GM18861 (cell line): ENCODE data around the gene SPEG.

ENCODE experiments used
- ATAC-seq: cut with Tn5 transposase; IDR thresholded peaks from one replicate; pipeline ENCODE4 v1.9.1; 2021; ENCODE audit not compliant: unreplicated experiment

Gene SPEG

GRCh38 chr2:219475278-219475677 is 40.6 kb downstream of the SPEG start:
- ATAC-seq, result no peak

DNA sequence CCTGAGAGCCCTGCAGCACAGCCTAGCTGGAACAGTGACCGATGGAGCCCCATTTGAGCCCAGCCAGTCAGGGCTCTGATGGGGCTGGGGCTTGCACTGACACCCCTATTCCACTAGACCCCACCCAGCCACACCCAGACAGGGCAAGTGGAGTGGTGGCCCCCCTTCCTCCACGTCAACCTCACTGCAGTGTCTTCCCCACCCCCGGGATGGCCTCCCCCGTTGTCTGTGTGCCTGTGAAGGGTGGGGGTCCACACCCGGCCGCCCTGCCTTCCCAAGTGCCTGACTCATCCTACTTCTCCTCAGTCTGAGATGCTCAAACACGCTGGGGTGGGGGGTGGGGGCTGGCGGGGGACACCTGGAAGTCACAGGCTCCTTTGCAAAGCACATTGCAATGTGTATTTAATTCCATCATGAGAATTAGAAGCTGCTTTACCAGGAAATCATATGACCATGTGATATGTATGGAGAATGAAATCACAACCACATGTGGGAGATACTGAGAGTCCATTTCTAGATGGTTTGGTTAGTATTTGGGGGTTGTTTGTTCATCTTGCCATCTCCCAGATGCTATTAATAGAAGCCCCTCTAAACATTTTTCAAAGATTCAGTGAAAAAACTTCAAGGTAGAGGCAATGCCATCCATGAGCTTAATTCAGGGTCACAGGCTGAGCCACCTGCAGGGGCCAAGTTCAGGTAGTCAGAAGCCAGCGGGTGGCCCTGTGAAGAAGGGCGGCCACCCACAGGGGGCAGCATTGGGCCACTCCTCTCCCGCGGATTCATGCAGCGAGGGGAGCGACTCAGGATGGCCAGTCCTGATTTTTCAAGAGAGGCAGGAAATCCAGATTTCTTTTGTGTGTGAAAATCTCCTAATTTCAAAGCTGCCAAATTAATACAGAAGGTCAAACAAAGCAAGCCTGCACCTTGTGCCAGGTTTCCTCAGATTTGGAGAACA is 41.3 kb downstream of the SPEG start:
- ATAC-seq, result no peak

DNA sequence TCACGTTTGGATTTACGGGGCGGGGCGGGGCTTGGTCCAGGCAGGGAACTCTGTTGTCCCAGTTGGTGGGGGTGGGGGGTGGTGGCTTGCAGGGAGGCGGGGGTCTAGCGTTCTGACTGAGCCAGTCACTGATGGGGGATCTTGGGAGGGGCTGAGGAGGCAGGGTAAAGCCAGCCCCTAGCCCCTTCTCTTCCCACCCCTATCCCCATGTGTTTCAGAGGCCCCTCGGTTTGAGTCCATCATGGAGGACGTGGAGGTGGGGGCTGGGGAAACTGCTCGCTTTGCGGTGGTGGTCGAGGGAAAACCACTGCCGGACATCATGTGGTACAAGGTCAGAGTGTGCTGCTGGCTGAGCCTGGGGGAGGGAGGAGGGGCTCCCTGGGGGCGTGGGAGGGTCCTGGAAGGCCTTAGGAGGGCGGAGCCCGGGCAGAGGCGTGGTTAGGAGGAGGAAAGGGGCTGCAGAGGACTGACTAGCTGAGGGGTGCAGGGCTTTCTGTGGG is 42.1 kb downstream of the SPEG start:
- no peak for ATAC-seq

- no peak for ATAC-seq
Measured at GRCh38 chr2:219477179-219477578, 42.5 kb downstream of the SPEG start.

GRCh38 chr2:219477815-219478214 is 43.2 kb downstream of the SPEG start:
- ATAC-seq, result no peak

GRCh38 chr2:219478916-219479315 is 44.3 kb downstream of the SPEG start:
- ATAC-seq, result no peak

DNA sequence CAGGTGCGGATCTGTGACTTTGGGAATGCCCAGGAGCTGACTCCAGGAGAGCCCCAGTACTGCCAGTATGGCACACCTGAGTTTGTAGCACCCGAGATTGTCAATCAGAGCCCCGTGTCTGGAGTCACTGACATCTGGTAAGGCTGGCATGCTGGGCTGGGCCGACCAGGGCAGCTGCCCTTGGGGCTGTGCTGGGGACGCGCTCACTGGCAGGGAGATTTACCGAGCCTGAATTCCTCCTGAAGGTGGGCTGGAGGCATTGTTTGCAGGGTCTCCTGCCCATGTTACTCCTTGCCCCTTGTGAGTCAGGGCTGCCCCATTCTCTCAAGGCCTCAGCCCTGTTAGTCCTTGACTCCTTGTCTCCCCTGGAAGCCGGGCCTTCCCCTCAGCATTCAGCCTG is 45.4 kb downstream of the SPEG start:
- no peak for ATAC-seq

- no peak for ATAC-seq
Measured at GRCh38 chr2:219482674-219483405, 48.2 kb downstream of the SPEG start.

DNA sequence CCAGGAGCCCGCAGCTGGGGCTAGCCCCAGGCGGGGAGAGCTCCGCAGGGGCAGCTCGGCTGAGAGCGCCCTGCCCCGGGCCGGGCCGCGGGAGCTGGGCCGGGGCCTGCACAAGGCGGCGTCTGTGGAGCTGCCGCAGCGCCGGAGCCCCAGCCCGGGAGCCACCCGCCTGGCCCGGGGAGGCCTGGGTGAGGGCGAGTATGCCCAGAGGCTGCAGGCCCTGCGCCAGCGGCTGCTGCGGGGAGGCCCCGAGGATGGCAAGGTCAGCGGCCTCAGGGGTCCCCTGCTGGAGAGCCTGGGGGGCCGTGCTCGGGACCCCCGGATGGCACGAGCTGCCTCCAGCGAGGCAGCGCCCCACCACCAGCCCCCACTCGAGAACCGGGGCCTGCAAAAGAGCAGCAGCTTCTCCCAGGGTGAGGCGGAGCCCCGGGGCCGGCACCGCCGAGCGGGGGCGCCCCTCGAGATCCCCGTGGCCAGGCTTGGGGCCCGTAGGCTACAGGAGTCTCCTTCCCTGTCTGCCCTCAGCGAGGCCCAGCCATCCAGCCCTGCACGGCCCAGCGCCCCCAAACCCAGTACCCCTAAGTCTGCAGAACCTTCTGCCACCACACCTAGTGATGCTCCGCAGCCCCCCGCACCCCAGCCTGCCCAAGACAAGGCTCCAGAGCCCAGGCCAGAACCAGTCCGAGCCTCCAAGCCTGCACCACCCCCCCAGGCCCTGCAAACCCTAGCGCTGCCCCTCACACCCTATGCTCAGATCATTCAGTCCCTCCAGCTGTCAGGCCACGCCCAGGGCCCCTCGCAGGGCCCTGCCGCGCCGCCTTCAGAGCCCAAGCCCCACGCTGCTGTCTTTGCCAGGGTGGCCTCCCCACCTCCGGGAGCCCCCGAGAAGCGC is 49.1 kb downstream of the SPEG start:
- ATAC-seq, result no peak

- no peak for ATAC-seq
Measured at GRCh38 chr2:219484343-219485200, 49.9 kb downstream of the SPEG start.

GRCh38 chr2:219485201-219485580 is 50.5 kb downstream of the SPEG start:
- ATAC-seq, result no peak

- ATAC-seq, result no peak
Measured at GRCh38 chr2:219486380-219486959, 51.8 kb downstream of the SPEG start.

DNA sequence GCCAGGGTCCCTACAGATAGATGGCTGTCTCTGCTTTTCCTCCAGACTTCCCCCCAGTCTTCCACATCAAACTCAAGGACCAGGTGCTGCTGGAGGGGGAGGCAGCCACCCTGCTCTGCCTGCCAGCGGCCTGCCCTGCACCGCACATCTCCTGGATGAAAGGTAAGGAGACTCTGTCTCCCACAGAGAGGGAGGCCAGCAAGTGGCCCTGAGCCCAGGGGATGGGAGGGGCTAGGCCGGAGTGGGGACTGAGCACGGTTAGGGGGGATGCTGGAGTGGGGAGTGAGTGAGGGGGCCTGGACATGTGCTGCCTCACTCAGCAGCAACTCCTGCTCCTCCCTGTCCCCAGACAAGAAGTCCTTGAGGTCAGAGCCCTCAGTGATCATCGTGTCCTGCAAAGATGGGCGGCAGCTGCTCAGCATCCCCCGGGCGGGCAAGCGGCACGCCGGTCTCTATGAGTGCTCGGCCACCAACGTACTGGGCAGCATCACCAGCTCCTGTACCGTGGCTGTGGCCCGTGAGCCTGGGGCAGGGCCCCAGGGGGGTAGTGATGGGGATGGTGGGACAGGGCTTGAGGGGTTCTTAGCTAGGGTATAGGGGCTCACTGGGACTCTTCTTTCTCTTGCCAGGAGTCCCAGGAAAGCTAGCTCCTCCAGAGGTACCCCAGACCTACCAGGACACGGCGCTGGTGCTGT is 53.7 kb downstream of the SPEG start:
- no peak for ATAC-seq

DNA sequence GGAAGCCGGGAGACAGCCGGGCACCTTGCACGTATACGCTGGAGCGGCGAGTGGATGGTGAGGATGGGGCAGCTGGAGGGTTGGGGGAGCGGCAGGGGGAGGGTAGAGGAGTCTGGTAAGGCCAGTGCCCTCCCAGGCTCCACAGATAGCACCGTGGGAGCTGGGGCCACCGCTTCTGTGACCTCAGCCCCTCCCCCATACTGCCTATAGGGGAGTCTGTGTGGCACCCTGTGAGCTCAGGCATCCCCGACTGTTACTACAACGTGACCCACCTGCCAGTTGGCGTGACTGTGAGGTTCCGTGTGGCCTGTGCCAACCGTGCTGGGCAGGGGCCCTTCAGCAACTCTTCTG is 54.2 kb downstream of the SPEG start:
- no peak for ATAC-seq

GRCh38 chr2:219489315-219489714 is 54.7 kb downstream of the SPEG start:
- ATAC-seq, result no peak

GRCh38 chr2:219490186-219490585 is 55.5 kb downstream of the SPEG start:
- no peak for ATAC-seq

- no peak for ATAC-seq
Measured at GRCh38 chr2:219490600-219491130, 56.0 kb downstream of the SPEG start.

DNA sequence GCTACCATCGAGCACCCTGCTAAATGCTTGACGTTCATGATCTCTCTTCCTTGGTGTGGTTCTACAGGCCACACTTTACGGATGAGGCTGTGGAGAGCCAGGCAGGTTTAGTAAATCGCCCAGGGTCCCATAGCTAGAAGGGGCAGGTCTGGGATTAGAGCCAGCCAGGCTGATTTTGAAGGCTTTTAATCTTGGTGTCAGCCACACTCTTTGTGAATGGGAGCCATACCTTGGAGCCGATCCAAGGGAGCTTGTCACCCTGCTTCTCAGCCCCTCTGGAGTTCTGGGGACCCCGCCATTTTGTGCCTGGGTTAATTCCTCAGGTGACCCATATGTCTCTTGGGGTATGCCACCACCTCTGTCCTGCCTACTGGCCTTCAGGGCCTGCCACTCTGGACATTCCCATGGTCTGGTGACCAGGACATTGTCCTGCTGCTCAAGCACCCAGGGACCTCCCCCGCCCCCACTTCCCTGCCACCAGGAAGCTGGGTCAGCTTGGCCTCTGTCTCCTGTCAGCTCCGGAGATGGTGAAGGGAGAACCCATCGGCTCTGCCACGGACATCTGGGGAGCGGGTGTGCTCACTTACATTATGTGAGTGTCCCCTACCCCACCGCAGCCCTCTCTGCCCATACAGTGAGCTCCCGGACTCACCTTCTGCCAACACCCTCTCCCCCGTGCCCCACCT is 56.8 kb downstream of the SPEG start:
- no peak for ATAC-seq
